BLaER1 treated with 17β-estradiol and CSF1 and Interleukin-3, amounts not matched to agents 10 nM and 100 nM (cell line): Measurements from ENCODE around the gene RASGEF1B.

ENCODE experiments used
- H3K27ac ChIP-seq, 11 experiments: shearing (Covaris generic); formaldehyde crosslinking; 2 replicates each; pipeline ENCODE4 v1.8.1; 2022
- H3K27me3 ChIP-seq, 11 experiments: shearing (Covaris generic); formaldehyde crosslinking; 2 replicates each; pipeline ENCODE4 v1.8.1; 2022
- H3K36me3 ChIP-seq, 11 experiments: shearing (Covaris generic); formaldehyde crosslinking; 2 replicates each; pipeline ENCODE4 v1.8.1; 2022
- H3K4me1 ChIP-seq, 10 experiments: shearing (Covaris generic); formaldehyde crosslinking; 2 replicates each; pipeline ENCODE4 v1.8.1; 2022
- H3K4me2 ChIP-seq, 11 experiments: shearing (Covaris generic); formaldehyde crosslinking; 2 replicates each; pipeline ENCODE4 v1.8.1; 2022
- H3K4me3 ChIP-seq, 10 experiments: shearing (Covaris generic); formaldehyde crosslinking; 2 replicates each; pipeline ENCODE4 v1.8.1; 2022
- H3K9ac ChIP-seq, 11 experiments: shearing (Covaris generic); formaldehyde crosslinking; 2 replicates each; pipeline ENCODE4 v1.8.1; 2022
- H3K9me3 ChIP-seq, 11 experiments: shearing (Covaris generic); formaldehyde crosslinking; replicated peaks in 1 of 11; 2 replicates each; pipeline ENCODE4 v1.8.1; 2022
- H4K20me1 ChIP-seq, 11 experiments: shearing (Covaris generic); formaldehyde crosslinking; 2 replicates each; pipeline ENCODE4 v1.8.1; 2022
- Cebpa-rat ChIP-seq, 11 experiments: shearing (Covaris generic); IDR thresholded peaks; 2 replicates each; pipeline ENCODE4 v1.8.1; 2022

Gene RASGEF1B

GRCh38 chr4:81392164-81392563 is 79.5 kb downstream of the RASGEF1B start:
- Histone ChIP-seq H4K20me1 (no peaks in the 10 kb centered on the region), H3K9me3 (peaks cover 0 to 5% (median 0%) of the 10 kb centered on the region in 11 experiments; a peak in 3 of 22 replicates), H3K4me2 (no peak overlapping the region), H3K4me1 (peaks cover 0 to 7% (median 0%) of the 10 kb centered on the region in 10 experiments; a peak in 1 of 20 replicates), H3K27me3 (no peaks in the 10 kb centered on the region), H3K4me3 (no peak overlapping the region), H3K36me3 (no peaks in the 10 kb centered on the region), H3K27ac (no peak overlapping the region), H3K9ac (no peak overlapping the region)
- TF ChIP-seq Cebpa-rat (IDR thresholded peaks at IDR 0.05), result no peak

GRCh38 chr4:81389720-81390119 is 82.0 kb downstream of the RASGEF1B start:
- H4K20me1 ChIP-seq, result no peaks in the 10 kb centered on the region
- peaks cover 0 to 7% (median 0%) of the 10 kb centered on the region in 10 experiments; a peak in 1 of 20 replicates for H3K4me1 ChIP-seq
- H3K27me3 ChIP-seq, result no peaks in the 10 kb centered on the region
- H3K9ac ChIP-seq, result no peak overlapping the region
- no peak for TF ChIP-seq Cebpa-rat (IDR thresholded peaks at IDR 0.05)
- no peaks in the 10 kb centered on the region for H3K36me3 ChIP-seq
- peaks cover 0 to 5% (median 0%) of the 10 kb centered on the region in 11 experiments; a peak in 3 of 22 replicates for H3K9me3 ChIP-seq
- H3K4me2 ChIP-seq, result no peak overlapping the region
- H3K4me3 ChIP-seq, result no peak overlapping the region
- no peak overlapping the region for H3K27ac ChIP-seq

DNA sequence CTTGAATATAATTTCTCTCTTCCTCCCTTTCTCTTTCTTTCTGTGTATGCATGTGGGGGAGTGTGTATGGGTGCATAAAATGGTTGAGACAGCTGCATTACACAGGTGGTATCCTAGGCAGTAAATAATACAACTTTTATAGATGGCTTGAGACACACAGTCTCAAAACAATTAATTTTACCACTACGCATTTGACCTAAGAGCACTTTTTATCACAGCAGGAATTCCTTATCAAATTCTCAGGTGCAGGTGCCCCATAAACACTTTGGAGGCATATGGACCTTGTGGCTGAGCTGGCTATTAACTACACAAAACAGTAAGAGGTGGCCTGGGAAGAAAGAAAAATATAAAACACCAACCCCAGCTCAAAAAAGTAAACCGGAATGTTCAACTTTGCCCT is 91.3 kb downstream of the RASGEF1B start:
- no peaks in the 10 kb centered on the region for H3K9me3 ChIP-seq
- H3K4me2 ChIP-seq, result no peak overlapping the region
- H3K27me3 ChIP-seq, result no peaks in the 10 kb centered on the region
- TF ChIP-seq Cebpa-rat (IDR thresholded peaks at IDR 0.05), result no peak
- H3K9ac ChIP-seq, result no peak overlapping the region
- H4K20me1 ChIP-seq, result no peaks in the 10 kb centered on the region
- no peaks in the 10 kb centered on the region for H3K4me1 ChIP-seq
- H3K36me3 ChIP-seq, result no peaks in the 10 kb centered on the region
- H3K27ac ChIP-seq, result no peak overlapping the region
- no peak overlapping the region for H3K4me3 ChIP-seq

- Histone ChIP-seq H3K27me3 (no peaks in the 10 kb centered on the region), H3K36me3 (no peaks in the 10 kb centered on the region), H3K4me3 (no peak overlapping the region), H4K20me1 (no peaks in the 10 kb centered on the region), H3K9ac (no peak overlapping the region), H3K4me1 (no peaks in the 10 kb centered on the region), H3K4me2 (no peak overlapping the region), H3K27ac (no peak overlapping the region), H3K9me3 (no peaks in the 10 kb centered on the region)
- no peak for TF ChIP-seq Cebpa-rat (IDR thresholded peaks at IDR 0.05)
These were observed 93.3 kb downstream of the RASGEF1B start for GRCh38 chr4:81378386-81378785.

GRCh38 chr4:81377191-81377590 is 94.5 kb downstream of the RASGEF1B start:
- Histone ChIP-seq H3K4me3 (no peak overlapping the region), H3K36me3 (no peaks in the 10 kb centered on the region), H3K27ac (no peak overlapping the region), H3K4me2 (no peak overlapping the region), H3K4me1 (no peaks in the 10 kb centered on the region), H3K9ac (no peak overlapping the region), H3K27me3 (no peaks in the 10 kb centered on the region), H3K9me3 (no peaks in the 10 kb centered on the region), H4K20me1 (no peaks in the 10 kb centered on the region)
- TF ChIP-seq Cebpa-rat (IDR thresholded peaks at IDR 0.05), result no peak

GRCh38 chr4:81376720-81377119 is 95.0 kb downstream of the RASGEF1B start:
- Histone ChIP-seq H3K4me2 (no peak overlapping the region), H3K4me1 (no peaks in the 10 kb centered on the region), H3K9ac (no peak overlapping the region), H3K36me3 (no peaks in the 10 kb centered on the region), H3K27me3 (no peaks in the 10 kb centered on the region), H3K4me3 (no peak overlapping the region), H4K20me1 (no peaks in the 10 kb centered on the region), H3K9me3 (no peaks in the 10 kb centered on the region), H3K27ac (no peak overlapping the region)
- no peak for TF ChIP-seq Cebpa-rat (IDR thresholded peaks at IDR 0.05)
